Mesendoderm (in vitro differentiated cells): ENCODE measurements around the gene KY.
A peak's percentile ranks its signal among the peaks of the same experiment; 100 is the strongest.
"Not testable (repeated sequence)": the region's sequence is repeated elsewhere in the genome, so short reads cannot be mapped to it uniquely, and the experiment has no call there.

Experiments
- DNase-seq: peaks from one replicate; pipeline ENCODE4 v3.0.0; 2013
- H2AK5ac ChIP-seq: 2 replicates; pipeline ENCODE4 v1.6.1; 2013; ENCODE audit warnings: low read length, inconsistent platforms
- H2BK120ac ChIP-seq: 2 replicates; pipeline ENCODE4 v1.6.1; 2013; ENCODE audit warnings: low read depth, mild to moderate bottlenecking, low read length, moderate library complexity, mixed read lengths
- H2BK15ac ChIP-seq: replicated peaks from 2 replicates; pipeline ENCODE4 v1.6.1; 2013; ENCODE audit warnings: low read depth, mild to moderate bottlenecking, moderate library complexity
- H2BK5ac ChIP-seq: 2 replicates; pipeline ENCODE4 v1.6.1; 2013; ENCODE audit warnings: low read length, inconsistent platforms
- H3K18ac ChIP-seq: 2 replicates; pipeline ENCODE4 v1.6.1; 2013; ENCODE audit warnings: mild to moderate bottlenecking, low read length, mixed read lengths
- H3K23ac ChIP-seq: one replicate; pipeline ENCODE4 v1.6.1; 2013; ENCODE audit warnings: low read length
- H3K27ac ChIP-seq: 2 replicates; pipeline ENCODE4 v1.5.1; 2013; ENCODE audit warnings: low read depth, mild to moderate bottlenecking, inconsistent platforms, low read length, moderate library complexity
- H3K27me3 ChIP-seq: 2 replicates; pipeline ENCODE4 v1.6.1; 2013; ENCODE audit warnings: low read length, control low read depth, mild to moderate bottlenecking, inconsistent platforms; ENCODE audit not compliant: insufficient read depth, poor library complexity
- H3K36me3 ChIP-seq: 2 replicates; pipeline ENCODE4 v1.6.1; 2013; ENCODE audit warnings: low read length, inconsistent platforms; ENCODE audit not compliant: control insufficient read depth, insufficient read depth
- H3K4ac ChIP-seq: one replicate; pipeline ENCODE4 v1.6.1; 2013; ENCODE audit warnings: low read depth, mild to moderate bottlenecking, low read length, moderate library complexity
- H3K4me1 ChIP-seq: 2 replicates; pipeline ENCODE4 v1.6.1; 2013; ENCODE audit warnings: low read depth, low read length, inconsistent platforms; ENCODE audit not compliant: control insufficient read depth
- H3K4me2 ChIP-seq: 2 replicates; pipeline ENCODE4 v1.6.1; 2013; ENCODE audit warnings: low read length
- H3K4me3 ChIP-seq: 2 replicates; pipeline ENCODE4 v1.5.1; 2013; ENCODE audit warnings: mild to moderate bottlenecking, low read length
- H3K56ac ChIP-seq: one replicate; pipeline ENCODE4 v1.6.1; 2013; ENCODE audit warnings: low read length
- H3K79me1 ChIP-seq: 2 replicates; pipeline ENCODE4 v1.6.1; 2013; ENCODE audit warnings: low read length, inconsistent platforms
- H3K79me2 ChIP-seq: 2 replicates; pipeline ENCODE4 v1.6.1; 2013; ENCODE audit warnings: mild to moderate bottlenecking, low read length; ENCODE audit not compliant: control insufficient read depth, insufficient read depth
- H3K9ac ChIP-seq: 2 replicates; pipeline ENCODE4 v1.6.1; 2013; ENCODE audit warnings: low read length, inconsistent platforms
- H4K5ac ChIP-seq: one replicate; pipeline ENCODE4 v1.6.1; 2013; ENCODE audit warnings: low read length
- H4K8ac ChIP-seq: one replicate; pipeline ENCODE4 v1.6.1; 2013; ENCODE audit warnings: low read depth, mild to moderate bottlenecking, control low read depth, low read length, moderate library complexity
- WGBS: extraction: QIAGEN DNeasy Blood & Tissue Kit; methylation state at CpG from one replicate; pipeline ENCODE4 v1.1.7; 2013; ENCODE audit warnings: low lambda C conversion rate, missing lambda C conversion rate; ENCODE audit not compliant: insufficient coverage; ENCODE audit errors: extremely low coverage; 5-methylcytosine and 5-hydroxymethylcytosine counted together

The KY gene

GRCh38 chr3:134600206-134600605, 50.6 kb downstream of the KY start:
- H3K4me3 ChIP-seq = no peak overlapping the region
- H3K79me1 ChIP-seq = no peaks in the 10 kb centered on the region
- H3K79me2 ChIP-seq = no peaks in the 10 kb centered on the region
- WGBS = no CpG with 5 or more reads among the region's 1 CpG
- H3K18ac ChIP-seq = no peak overlapping the region
- H3K56ac ChIP-seq = no peak overlapping the region
- H3K36me3 ChIP-seq = no peaks in the 10 kb centered on the region
- no peaks in the 10 kb centered on the region for H3K27me3 ChIP-seq
- no peak overlapping the region for H3K4me2 ChIP-seq
- no peak overlapping the region for H4K5ac ChIP-seq
- no peak overlapping the region for H3K23ac ChIP-seq
- H2AK5ac ChIP-seq = no peak overlapping the region
- no peak for DNase-seq
- no peak overlapping the region for H4K8ac ChIP-seq
- H3K9ac ChIP-seq = no peak overlapping the region
- no peak overlapping the region for H2BK120ac ChIP-seq
- no peak overlapping the region for H2BK15ac ChIP-seq
- no peak overlapping the region for H3K27ac ChIP-seq
- H3K4me1 ChIP-seq = no peaks in the 10 kb centered on the region
- no peak overlapping the region for H3K4ac ChIP-seq
- H2BK5ac ChIP-seq = no peak overlapping the region

DNA sequence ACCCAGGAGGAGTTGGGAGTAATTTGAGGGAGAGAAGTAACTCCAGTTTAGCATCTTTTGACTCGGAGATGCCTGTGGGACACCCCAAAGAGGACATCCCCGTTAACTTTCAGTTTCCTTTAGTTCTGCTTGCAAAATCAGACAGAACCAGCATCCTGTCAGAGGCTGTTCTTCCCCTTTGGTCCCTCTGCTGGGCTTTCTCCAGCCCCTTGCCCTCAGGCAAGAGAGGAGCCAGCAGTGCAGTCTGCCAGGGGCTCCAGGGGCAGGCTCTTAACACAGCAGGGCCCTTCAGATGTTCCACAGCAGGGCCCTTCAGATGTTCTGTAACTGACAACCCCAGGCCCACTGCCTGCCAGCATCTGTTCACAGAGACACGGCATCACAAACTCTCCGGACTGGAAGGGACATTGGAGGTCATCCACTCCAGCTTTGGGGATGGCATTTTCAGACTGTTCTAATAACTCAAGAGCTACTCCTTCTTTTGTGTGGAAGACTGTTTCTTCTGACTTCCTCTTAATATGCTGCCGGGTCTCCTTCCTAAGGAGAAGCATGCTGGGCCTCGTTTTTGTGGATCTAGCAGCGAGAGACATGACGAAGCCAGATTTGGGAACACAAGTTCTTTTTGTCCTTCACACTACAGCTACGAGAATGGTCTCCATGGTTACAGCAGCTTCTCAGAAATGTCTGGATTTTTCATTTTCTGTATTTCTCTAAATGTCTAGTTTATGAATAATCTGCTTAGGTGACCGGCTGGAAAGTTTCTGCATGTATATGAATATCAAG, 51.9 kb downstream of the KY start:
- no CpG with 5 or more reads among the region's 10 CpGs for WGBS

DNA sequence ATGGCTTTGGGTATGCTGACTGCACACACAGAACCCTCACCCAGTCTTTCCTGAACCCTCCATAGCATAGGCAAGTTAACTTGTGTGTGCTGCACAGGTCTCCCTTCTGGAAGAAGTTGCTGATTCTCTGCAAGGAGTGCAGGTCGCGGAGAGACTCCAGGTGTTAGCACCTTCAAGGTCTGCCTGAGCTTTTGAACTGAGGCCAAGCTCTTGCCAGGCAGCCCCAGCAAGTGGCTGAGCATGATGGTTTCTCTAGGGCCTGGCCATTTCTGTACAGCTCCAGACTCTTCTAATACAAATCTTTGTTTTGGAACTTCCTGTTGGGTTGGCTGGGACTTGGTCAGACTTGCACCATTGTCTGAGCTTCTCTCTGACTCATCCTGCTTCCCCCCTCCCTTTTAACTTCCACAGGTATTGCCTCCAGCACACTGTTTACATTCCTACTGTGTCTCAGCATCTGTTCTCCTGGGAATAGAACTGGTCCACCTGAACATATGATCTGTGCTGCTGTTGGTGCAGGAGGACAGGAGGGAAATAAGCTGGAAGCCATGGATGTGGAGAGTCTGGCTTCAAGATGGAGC, 53.3 kb downstream of the KY start:
- H3K79me1 ChIP-seq = no peaks in the 10 kb centered on the region
- no peak overlapping the region for H2AK5ac ChIP-seq
- H3K4ac ChIP-seq = no peak overlapping the region
- no peak overlapping the region for H2BK120ac ChIP-seq
- no peak overlapping the region for H3K27ac ChIP-seq
- H3K23ac ChIP-seq = no peak overlapping the region
- no CpG with 5 or more reads among the region's 2 CpGs for WGBS
- H3K9ac ChIP-seq = no peak overlapping the region
- no peak overlapping the region for H4K8ac ChIP-seq
- H3K4me1 ChIP-seq = no peaks in the 10 kb centered on the region
- H3K36me3 ChIP-seq = no peaks in the 10 kb centered on the region
- H3K56ac ChIP-seq = no peak overlapping the region
- DNase-seq = peak; percentile 58
- H3K4me3 ChIP-seq = no peak overlapping the region
- H3K18ac ChIP-seq = no peak overlapping the region
- no peak overlapping the region for H4K5ac ChIP-seq
- no peaks in the 10 kb centered on the region for H3K79me2 ChIP-seq
- H2BK15ac ChIP-seq = no peak overlapping the region
- no peak overlapping the region for H3K4me2 ChIP-seq
- H2BK5ac ChIP-seq = no peak overlapping the region
- no peaks in the 10 kb centered on the region for H3K27me3 ChIP-seq

More for the DNA sequence above, 51.9 kb downstream of the KY start:
- Histone ChIP-seq H3K36me3 (no peaks in the 10 kb centered on the region), H2BK5ac (no peak overlapping the region), H3K4me1 (no peaks in the 10 kb centered on the region), H2BK15ac (no peak overlapping the region), H3K4me3 (no peak overlapping the region), H3K23ac (no peak overlapping the region), H3K79me2 (no peaks in the 10 kb centered on the region), H3K56ac (no peak overlapping the region), H3K27me3 (no peaks in the 10 kb centered on the region), H2BK120ac (no peak overlapping the region), H4K5ac (no peak overlapping the region), H3K4ac (no peak overlapping the region), H3K4me2 (no peak overlapping the region), H3K27ac (no peak overlapping the region), H3K18ac (no peak overlapping the region), H2AK5ac (no peak overlapping the region), H3K9ac (no peak overlapping the region), H3K79me1 (no peaks in the 10 kb centered on the region), H4K8ac (no peak overlapping the region)
- DNase-seq = peak; percentile 30

DNA sequence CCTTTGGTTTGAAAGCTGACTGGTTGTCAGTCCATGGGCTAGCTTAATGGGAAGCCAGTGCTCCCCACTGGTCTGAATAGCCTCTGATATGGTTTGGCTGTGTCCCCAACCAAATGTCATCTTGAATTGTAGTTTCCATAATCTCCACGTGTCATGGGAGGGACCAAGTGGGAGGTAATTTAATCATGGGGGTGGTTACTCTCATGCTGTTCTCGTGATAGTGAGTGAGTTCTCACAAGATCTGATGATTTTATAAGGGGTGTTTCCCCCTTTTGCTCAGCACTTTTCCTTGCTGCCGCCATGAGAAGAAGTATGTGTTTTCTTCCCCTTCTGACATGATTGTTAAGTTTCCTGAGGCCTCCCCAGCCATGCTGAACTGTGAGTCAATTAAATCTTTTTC, 55.8 kb downstream of the KY start:
- H3K4me1 ChIP-seq, H3K79me2 ChIP-seq, H4K5ac ChIP-seq, H2BK15ac ChIP-seq, H2BK120ac ChIP-seq, H3K36me3 ChIP-seq, H3K23ac ChIP-seq, DNase-seq, H3K27ac ChIP-seq, H2AK5ac ChIP-seq, H3K27me3 ChIP-seq, H3K4ac ChIP-seq, H4K8ac ChIP-seq, H3K4me3 ChIP-seq, H2BK5ac ChIP-seq, H3K18ac ChIP-seq, H3K56ac ChIP-seq, H3K9ac ChIP-seq, H3K79me1 ChIP-seq, H3K4me2 ChIP-seq: not testable (repeated sequence)
- WGBS = no CpG with 5 or more reads among the region's 3 CpGs

DNA sequence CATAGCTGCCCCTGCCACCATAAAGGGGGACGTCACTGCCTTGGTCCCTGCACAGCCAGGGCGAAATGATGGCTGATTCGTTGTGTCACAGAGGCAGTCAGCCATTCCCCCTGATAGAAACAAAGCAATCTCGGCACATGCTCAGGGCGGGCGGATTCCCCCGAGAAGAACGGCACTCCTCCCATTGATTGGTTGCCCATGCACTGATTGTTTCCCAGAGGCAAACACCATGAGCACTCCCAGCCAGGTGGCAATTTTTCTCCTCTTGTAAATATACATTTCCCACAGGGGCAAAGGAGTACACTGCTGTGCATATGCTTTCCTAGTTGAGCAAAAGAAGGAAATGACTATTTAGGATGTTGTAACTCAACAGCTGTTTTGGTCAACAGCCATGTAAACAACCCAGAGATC, 56.5 kb downstream of the KY start:
- H3K27me3 ChIP-seq = no peaks in the 10 kb centered on the region
- no peak for DNase-seq
- H2BK15ac ChIP-seq = no peak overlapping the region
- H2BK5ac ChIP-seq = no peak overlapping the region
- no peak overlapping the region for H3K23ac ChIP-seq
- H3K27ac ChIP-seq = no peak overlapping the region
- H2BK120ac ChIP-seq = no peak overlapping the region
- no peak overlapping the region for H3K4ac ChIP-seq
- H3K36me3 ChIP-seq = no peaks in the 10 kb centered on the region
- no peaks in the 10 kb centered on the region for H3K79me2 ChIP-seq
- no peak overlapping the region for H2AK5ac ChIP-seq
- H4K5ac ChIP-seq = no peak overlapping the region
- H3K79me1 ChIP-seq = no peaks in the 10 kb centered on the region
- no CpG with 5 or more reads among the region's 8 CpGs for WGBS
- no peak overlapping the region for H3K4me3 ChIP-seq
- no peak overlapping the region for H3K56ac ChIP-seq
- H4K8ac ChIP-seq = no peak overlapping the region
- no peaks in the 10 kb centered on the region for H3K4me1 ChIP-seq
- H3K9ac ChIP-seq = no peak overlapping the region
- H3K18ac ChIP-seq = no peak overlapping the region
- no peak overlapping the region for H3K4me2 ChIP-seq
